HG03439 (cell line): Measurements from ENCODE around the gene GATB.
"Not testable (repeated sequence)": the region's sequence is repeated elsewhere in the genome, so short reads cannot be mapped to it uniquely, and the experiment has no call there.

ENCODE experiments used
- ATAC-seq: cut with Tn5 transposase; IDR thresholded peaks from one replicate; pipeline ENCODE4 v1.9.1; 2021; ENCODE audit warnings: mild to moderate bottlenecking, moderate library complexity; ENCODE audit not compliant: unreplicated experiment

The GATB gene

GRCh38 chr4:151736361-151736760, 24.4 kb downstream of the GATB start:
- ATAC-seq: no peak

- ATAC-seq: not testable (repeated sequence)
Measured at GRCh38 chr4:151731670-151732069, 29.1 kb downstream of the GATB start.

GRCh38 chr4:151729731-151730559, 30.9 kb downstream of the GATB start:
- no peak for ATAC-seq

GRCh38 chr4:151728679-151729078, 32.1 kb downstream of the GATB start:
- no peak for ATAC-seq

GRCh38 chr4:151728006-151728405, 32.8 kb downstream of the GATB start:
- ATAC-seq: no peak

- no peak for ATAC-seq
Measured at GRCh38 chr4:151727365-151727764, 33.4 kb downstream of the GATB start.

GRCh38 chr4:151725087-151725486, 35.7 kb downstream of the GATB start:
- ATAC-seq: no peak

GRCh38 chr4:151721916-151722315, 38.9 kb downstream of the GATB start:
- no peak for ATAC-seq

GRCh38 chr4:151721466-151721865, 39.3 kb downstream of the GATB start:
- ATAC-seq: no peak

- ATAC-seq: no peak
Measured at GRCh38 chr4:151719956-151720334, 40.9 kb downstream of the GATB start.

- no peak for ATAC-seq
Measured at GRCh38 chr4:151718984-151719955, 41.5 kb downstream of the GATB start.

- no peak for ATAC-seq
Measured at GRCh38 chr4:151717909-151718628, 42.7 kb downstream of the GATB start.

GRCh38 chr4:151717314-151717713, 43.5 kb downstream of the GATB start:
- ATAC-seq: no peak

- no peak for ATAC-seq
Measured at GRCh38 chr4:151716324-151716723, 44.5 kb downstream of the GATB start.

- no peak for ATAC-seq
Measured at GRCh38 chr4:151715881-151716280, 44.9 kb downstream of the GATB start.

GRCh38 chr4:151712777-151713176, 48.0 kb downstream of the GATB start:
- ATAC-seq: no peak

GRCh38 chr4:151711646-151712045, 49.2 kb downstream of the GATB start:
- ATAC-seq: no peak

- ATAC-seq: no peak
Measured at GRCh38 chr4:151709587-151709986, 51.2 kb downstream of the GATB start.

GRCh38 chr4:151709071-151709470, 51.7 kb downstream of the GATB start:
- no peak for ATAC-seq

- ATAC-seq: no peak
Measured at GRCh38 chr4:151708100-151708499, 52.7 kb downstream of the GATB start.

GRCh38 chr4:151703401-151703800, 57.4 kb downstream of the GATB start:
- no peak for ATAC-seq
